Measurements from ENCODE around the gene DHRS7. TPM values are rescaled to one million over a fixed set of nuclear protein-coding genes. Genes with fewer than 3 reads are reported as not detected.
A peak's percentile ranks its signal among the peaks of the same experiment; 100 is the strongest.

Gene DHRS7
- polyA plus RNA-seq, 1 donor (not counting 4 experiments of a cell fraction or from before 2014, with no cell fraction given) = 79.2 TPM

DNA sequence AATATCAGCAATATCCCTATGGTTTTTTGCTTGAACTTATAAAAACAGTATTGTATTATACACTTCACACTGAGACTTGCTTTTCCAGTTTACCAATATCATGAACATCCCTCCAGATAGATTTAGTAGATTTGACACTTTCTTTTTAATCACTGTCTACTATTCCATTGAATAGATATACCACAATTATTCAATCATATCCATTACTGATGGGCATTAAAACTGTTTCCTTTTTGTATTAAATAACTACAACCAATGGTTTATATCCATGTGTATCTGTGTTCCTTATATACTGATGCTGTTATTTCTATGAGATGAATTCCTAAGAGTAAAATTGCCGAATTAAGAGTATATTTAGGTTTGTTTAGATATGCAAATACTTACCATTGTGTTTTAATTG lies 13.0 kb upstream of the DHRS7 start:
- Histone ChIP-seq H3K27me3 (ENCODE audit: control insufficient read depth, extremely low read depth, insufficient read depth, low read length) (no peaks in the 10 kb centered on the region), H3K36me3 (ENCODE audit: control insufficient read depth in 2 of 2, extremely low read depth in 1 of 2, insufficient read depth in 2 of 2, low read length in 2 of 2) (no peaks in the 10 kb centered on the region), H3K4me2 (ENCODE audit: control insufficient read depth, extremely low read depth, insufficient read depth, low read depth, low read length) (no peak overlapping the region), H4K20me1 (ENCODE audit: control insufficient read depth, extremely low read depth, insufficient read depth, low read length) (no peaks in the 10 kb centered on the region), H3K9ac (ENCODE audit: control insufficient read depth, extremely low read depth, insufficient read depth, low read length) (no peak overlapping the region), H3K4me3 (ENCODE audit: control insufficient read depth in 2 of 3, extremely low read depth in 1 of 3, insufficient read depth in 2 of 3, low read depth in 1 of 3, low read length in 3 of 3) (no peak overlapping the region), H3K9me1 (ENCODE audit: control insufficient read depth, extremely low read depth, insufficient read depth, low read length) (peaks cover 3% of the 10 kb centered on the region), H2AFZ (ENCODE audit: control insufficient read depth, low read length) (no peak overlapping the region), H3K27ac (ENCODE audit: control insufficient read depth, insufficient read depth, low read length) (no peak overlapping the region), H3K9me3 (ENCODE audit: control insufficient read depth, low read depth, low read length) (no peaks in the 10 kb centered on the region), H3K4me1 (ENCODE audit: control insufficient read depth, extremely low read depth, insufficient read depth, low read length) (peaks cover 31% of the 10 kb centered on the region), H3K79me2 (ENCODE audit: control insufficient read depth, insufficient read depth, low read length) (no peaks in the 10 kb centered on the region)
- dilution Hi-C loops (cut with MboI; ENCODE audit: extremely low pct_ligation_motif_present, low sequenced_read_pairs) = no loop called here
- no peak for DNase-seq (ENCODE audit: low read depth, low spot score)
- no peak for FAIRE-seq
- TF ChIP-seq, protein P1, sequence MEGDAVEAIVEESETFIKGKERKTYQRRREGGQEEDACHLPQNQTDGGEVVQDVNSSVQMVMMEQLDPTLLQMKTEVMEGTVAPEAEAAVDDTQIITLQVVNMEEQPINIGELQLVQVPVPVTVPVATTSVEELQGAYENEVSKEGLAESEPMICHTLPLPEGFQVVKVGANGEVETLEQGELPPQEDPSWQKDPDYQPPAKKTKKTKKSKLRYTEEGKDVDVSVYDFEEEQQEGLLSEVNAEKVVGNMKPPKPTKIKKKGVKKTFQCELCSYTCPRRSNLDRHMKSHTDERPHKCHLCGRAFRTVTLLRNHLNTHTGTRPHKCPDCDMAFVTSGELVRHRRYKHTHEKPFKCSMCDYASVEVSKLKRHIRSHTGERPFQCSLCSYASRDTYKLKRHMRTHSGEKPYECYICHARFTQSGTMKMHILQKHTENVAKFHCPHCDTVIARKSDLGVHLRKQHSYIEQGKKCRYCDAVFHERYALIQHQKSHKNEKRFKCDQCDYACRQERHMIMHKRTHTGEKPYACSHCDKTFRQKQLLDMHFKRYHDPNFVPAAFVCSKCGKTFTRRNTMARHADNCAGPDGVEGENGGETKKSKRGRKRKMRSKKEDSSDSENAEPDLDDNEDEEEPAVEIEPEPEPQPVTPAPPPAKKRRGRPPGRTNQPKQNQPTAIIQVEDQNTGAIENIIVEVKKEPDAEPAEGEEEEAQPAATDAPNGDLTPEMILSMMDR (optimal IDR thresholded peaks at IDR 0.05 in 1 of 3, IDR thresholded peaks at IDR 0.05 in 1 of 3, conservative IDR thresholded peaks at IDR 0.05 in 1 of 3; ENCODE audit: extremely low read depth in 1 of 3, insufficient read depth in 2 of 3, low read length in 3 of 3) = no peak
- no peak for TF ChIP-seq EZH2 (IDR thresholded peaks at IDR 0.05; ENCODE audit: low read length)

- H3K4me2 ChIP-seq (ENCODE audit: control insufficient read depth, extremely low read depth, insufficient read depth, low read depth, low read length) = peak overlapping the region; percentile 41
- no peaks in the 10 kb centered on the region for H4K20me1 ChIP-seq (ENCODE audit: control insufficient read depth, extremely low read depth, insufficient read depth, low read length)
- no peak overlapping the region for H2AFZ ChIP-seq (ENCODE audit: control insufficient read depth, low read length)
- no peak overlapping the region for H3K9ac ChIP-seq (ENCODE audit: control insufficient read depth, extremely low read depth, insufficient read depth, low read length)
- DNase-seq (ENCODE audit: low read depth, low spot score) = no peak
- no peaks in the 10 kb centered on the region for H3K36me3 ChIP-seq (ENCODE audit: control insufficient read depth in 2 of 2, extremely low read depth in 1 of 2, insufficient read depth in 2 of 2, low read length in 2 of 2)
- H3K9me3 ChIP-seq (ENCODE audit: control insufficient read depth, low read depth, low read length) = no peaks in the 10 kb centered on the region
- H3K27ac ChIP-seq (ENCODE audit: control insufficient read depth, insufficient read depth, low read length) = peak overlapping the region; percentile 54
- TF ChIP-seq, protein P1 (optimal IDR thresholded peaks at IDR 0.05 in 1 of 3, IDR thresholded peaks at IDR 0.05 in 1 of 3, conservative IDR thresholded peaks at IDR 0.05 in 1 of 3; ENCODE audit: extremely low read depth in 1 of 3, insufficient read depth in 2 of 3, low read length in 3 of 3) = no peak
- TF ChIP-seq EZH2 (IDR thresholded peaks at IDR 0.05; ENCODE audit: low read length) = no peak
- H3K27me3 ChIP-seq (ENCODE audit: control insufficient read depth, extremely low read depth, insufficient read depth, low read length) = no peaks in the 10 kb centered on the region
- no peaks in the 10 kb centered on the region for H3K79me2 ChIP-seq (ENCODE audit: control insufficient read depth, insufficient read depth, low read length)
- no peak overlapping the region for H3K4me3 ChIP-seq (ENCODE audit: control insufficient read depth in 2 of 3, extremely low read depth in 1 of 3, insufficient read depth in 2 of 3, low read depth in 1 of 3, low read length in 3 of 3)
- H3K4me1 ChIP-seq (ENCODE audit: control insufficient read depth, extremely low read depth, insufficient read depth, low read length) = peaks cover 31% of the 10 kb centered on the region
- dilution Hi-C loops (cut with MboI; ENCODE audit: extremely low pct_ligation_motif_present, low sequenced_read_pairs) = no loop called here
- H3K9me1 ChIP-seq (ENCODE audit: control insufficient read depth, extremely low read depth, insufficient read depth, low read length) = peaks cover 3% of the 10 kb centered on the region
- FAIRE-seq = peak; percentile 23
These were observed 10.2 kb upstream of the DHRS7 start for GRCh38 chr14:60175255-60175902.

Measured in keratinocyte (primary cell).